DOHH2 (cell line): ENCODE results near the gene CCNC.

ENCODE experiments used
- H3F3A ChIP-seq: fragments of 200-600 bp; sonication (generic), shearing (Covaris generic); 2 replicates; pipeline ENCODE4 v1.6.0; 2016; ENCODE audit warnings: antibody characterized with exemption, mild to moderate bottlenecking; ENCODE audit not compliant: control insufficient read depth, insufficient read depth
- H3K27ac ChIP-seq: fragments of 200-600 bp; sonication (generic); 2 replicates; pipeline ENCODE4 v1.5.1; 2014; ENCODE audit warnings: low read depth, mild to moderate bottlenecking, low read length, moderate library complexity
- H3K27me3 ChIP-seq: fragments of 200-600 bp; sonication (generic); 2 replicates; pipeline ENCODE4 v1.6.1; 2014; ENCODE audit warnings: mild to moderate bottlenecking, low read length, mixed read lengths; ENCODE audit not compliant: control insufficient read depth
- H3K36me3 ChIP-seq: fragments of 200-600 bp; sonication (generic); 2 replicates; pipeline ENCODE4 v1.6.1; 2014; ENCODE audit warnings: mild to moderate bottlenecking, low read length, moderate library complexity, mixed read lengths; ENCODE audit not compliant: control insufficient read depth
- H3K4me1 ChIP-seq: fragments of 200-600 bp; sonication (generic); 2 replicates; pipeline ENCODE4 v1.6.1; 2014; ENCODE audit warnings: mild to moderate bottlenecking, low read length, mixed read lengths; ENCODE audit not compliant: control insufficient read depth
- H3K4me2 ChIP-seq: fragments of 200-600 bp; sonication (generic); 2 replicates; pipeline ENCODE4 v1.6.0; 2014; ENCODE audit warnings: mild to moderate bottlenecking, low read length, moderate library complexity
- H3K4me3 ChIP-seq: fragments of 200-600 bp; sonication (generic); 2 replicates; pipeline ENCODE4 v1.5.1; 2014; ENCODE audit warnings: mild to moderate bottlenecking, low read length, mixed read lengths
- H3K79me2 ChIP-seq: fragments of 200-600 bp; sonication (generic); 2 replicates; pipeline ENCODE4 v1.6.1; 2014; ENCODE audit warnings: mild to moderate bottlenecking, low read length, mixed read lengths; ENCODE audit not compliant: control insufficient read depth
- H3K9me2 ChIP-seq: fragments of 200-600 bp; sonication (generic); replicated peaks from 2 replicates; pipeline ENCODE4 v1.6.1; 2014; ENCODE audit warnings: mild to moderate bottlenecking, low read length, mixed read lengths; ENCODE audit not compliant: control insufficient read depth
- H3K9me3 ChIP-seq: fragments of 200-600 bp; sonication (generic); 2 replicates; pipeline ENCODE4 v1.6.1; 2014; ENCODE audit warnings: antibody characterized with exemption, low read length, mixed read lengths; ENCODE audit not compliant: control insufficient read depth, insufficient read depth
- H4K20me1 ChIP-seq: fragments of 200-600 bp; sonication (generic); 2 replicates; pipeline ENCODE4 v1.6.0; 2014; ENCODE audit warnings: low read depth, mild to moderate bottlenecking, antibody characterized with exemption, low read length, moderate library complexity; ENCODE audit not compliant: control insufficient read depth, insufficient read depth
- CTCF ChIP-seq: fragments of 200-600 bp; sonication (generic); IDR thresholded peaks from one replicate; pipeline ENCODE4 v1.5.1; 2014; ENCODE audit warnings: antibody characterized with exemption, mild to moderate bottlenecking, low read depth, low read length; ENCODE audit not compliant: poor library complexity, severe bottlenecking
- EZH2phosphoT487 ChIP-seq: fragments of 200-600 bp; sonication (generic); IDR thresholded peaks from 2 replicates; pipeline ENCODE4 v1.6.1; 2017; ENCODE audit warnings: borderline replicate concordance, mild to moderate bottlenecking, antibody characterized with exemption, low read length, moderate library complexity, mixed read lengths

Gene CCNC

GRCh38 chr6:99589290-99589672 is 20.8 kb upstream of the CCNC start:
- no peaks in the 10 kb centered on the region for H3K36me3 ChIP-seq
- no peaks in the 10 kb centered on the region for H3K9me3 ChIP-seq
- peak overlapping the region; percentile 66 for H3K4me3 ChIP-seq
- H3K27ac ChIP-seq: no peak overlapping the region
- peak overlapping the region; percentile 70 for H3K4me2 ChIP-seq
- TF ChIP-seq EZH2phosphoT487: no peak
- no peak for TF ChIP-seq CTCF
- no peaks in the 10 kb centered on the region for H3K79me2 ChIP-seq
- H3K27me3 ChIP-seq: peaks cover 70% of the 10 kb centered on the region
- no peaks in the 10 kb centered on the region for H3F3A ChIP-seq
- no peaks in the 10 kb centered on the region for H3K9me2 ChIP-seq
- H3K4me1 ChIP-seq: 0 out of 2 replicates have a peak, but pooled peaks cover 8% of the 10 kb centered on the region
- H4K20me1 ChIP-seq: no peaks in the 10 kb centered on the region; the same call in 1 of the 2 replicates

GRCh38 chr6:99588618-99589289 is 20.3 kb upstream of the CCNC start:
- H3K9me2 ChIP-seq: no peaks in the 10 kb centered on the region
- no peaks in the 10 kb centered on the region; the same call in 1 of the 2 replicates for H4K20me1 ChIP-seq
- H3K27me3 ChIP-seq: peaks cover 65% of the 10 kb centered on the region
- H3K4me3 ChIP-seq: peak overlapping the region; percentile 66
- no peaks in the 10 kb centered on the region for H3K79me2 ChIP-seq
- TF ChIP-seq CTCF (peak; percentile 39), EZH2phosphoT487 (peak; percentile 49; the same call in 1 of the 2 replicates)
- no peaks in the 10 kb centered on the region for H3F3A ChIP-seq
- H3K9me3 ChIP-seq: no peaks in the 10 kb centered on the region
- H3K4me1 ChIP-seq: 0 out of 2 replicates have a peak, but pooled peaks cover 8% of the 10 kb centered on the region
- H3K36me3 ChIP-seq: no peaks in the 10 kb centered on the region
- no peak overlapping the region for H3K27ac ChIP-seq
- peak overlapping the region; percentile 70 for H3K4me2 ChIP-seq

- Histone ChIP-seq H3K27ac (no peak overlapping the region), H3K4me2 (no peak overlapping the region), H3K36me3 (no peaks in the 10 kb centered on the region), H3K79me2 (no peaks in the 10 kb centered on the region), H3K4me3 (no peak overlapping the region), H4K20me1 (no peaks in the 10 kb centered on the region; the same call in 1 of the 2 replicates), H3K9me3 (no peaks in the 10 kb centered on the region), H3K9me2 (no peaks in the 10 kb centered on the region), H3F3A (no peaks in the 10 kb centered on the region), H3K4me1 (0 out of 2 replicates have a peak, but pooled peaks cover 8% of the 10 kb centered on the region), H3K27me3 (peaks cover 62% of the 10 kb centered on the region)
- no peak for TF ChIP-seq EZH2phosphoT487
- no peak for TF ChIP-seq CTCF
Observed at GRCh38 chr6:99587792-99588191, 19.3 kb upstream of the CCNC start.
